Measurements from ENCODE around the gene TMEM119.
"Not testable (repeated sequence)": the region's sequence is repeated elsewhere in the genome, so short reads cannot be mapped to it uniquely, and the experiment has no call there.

TMEM119 gene

DNA sequence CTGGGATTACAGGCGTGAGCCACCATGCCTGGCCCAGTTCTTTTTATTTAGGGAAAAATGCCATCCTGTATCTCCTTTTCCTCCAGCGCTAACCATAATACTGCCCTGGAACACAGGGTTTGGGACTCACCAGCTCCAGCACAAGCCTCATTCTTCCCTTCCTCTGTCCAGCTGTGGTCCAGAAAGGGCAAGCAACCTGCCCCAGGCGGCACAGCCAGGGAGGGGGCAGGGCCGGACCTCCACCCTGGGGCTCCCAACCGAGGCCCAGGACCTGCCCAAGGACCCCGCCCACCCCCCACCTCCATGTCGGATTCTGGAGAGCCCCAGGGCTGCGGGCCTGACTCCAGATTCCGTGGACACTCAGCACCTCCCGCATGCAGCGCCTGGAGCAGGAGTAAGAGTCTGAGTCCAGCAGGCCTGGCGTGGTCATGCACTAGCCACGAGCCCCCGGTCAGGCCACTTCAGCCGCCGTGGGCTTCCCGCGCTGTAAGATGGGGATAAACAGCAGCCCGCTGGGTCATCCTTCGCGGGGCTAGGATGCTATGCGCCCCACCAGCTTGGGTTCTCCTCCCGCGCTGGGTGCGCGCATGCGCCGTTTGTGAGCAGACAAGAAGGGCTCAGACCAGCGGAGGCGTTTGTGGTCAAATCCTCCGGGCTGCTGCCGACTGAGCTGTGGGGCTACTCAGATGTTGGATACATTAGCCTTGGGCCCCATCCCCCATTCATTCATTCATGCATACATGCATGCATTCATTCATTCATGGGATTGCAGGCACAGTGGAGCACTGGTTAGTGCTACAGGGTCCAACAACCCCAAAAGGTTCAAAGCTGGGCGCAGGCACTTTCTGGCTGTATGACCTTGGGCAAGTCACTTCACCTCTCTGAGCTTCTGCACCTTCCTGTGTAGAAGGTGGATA, 16.3 kb downstream of the TMEM119 start:
- Histone ChIP-seq H3K36me3 (ENCODE audit: control insufficient read depth, insufficient read depth, low read length) (no peaks in the 10 kb centered on the region), H3K4me3 (ENCODE audit: insufficient read depth, low read depth, low read length) (no peak overlapping the region), H3K27ac (ENCODE audit: insufficient read depth, low read depth, low read length, poor library complexity, severe bottlenecking) (no peak overlapping the region), H3K9me3 (ENCODE audit: control insufficient read depth, low read length) (no peaks in the 10 kb centered on the region), H3K4me1 (ENCODE audit: control insufficient read depth, insufficient read depth, low read length) (peaks cover 9% of the 10 kb centered on the region), H3K27me3 (ENCODE audit: control insufficient read depth, insufficient read depth, low read length, poor library complexity, severe bottlenecking) (no peaks in the 10 kb centered on the region)
- 94% methylated on average over 33 of the region's 33 CpGs for WGBS, 2 experiments

DNA sequence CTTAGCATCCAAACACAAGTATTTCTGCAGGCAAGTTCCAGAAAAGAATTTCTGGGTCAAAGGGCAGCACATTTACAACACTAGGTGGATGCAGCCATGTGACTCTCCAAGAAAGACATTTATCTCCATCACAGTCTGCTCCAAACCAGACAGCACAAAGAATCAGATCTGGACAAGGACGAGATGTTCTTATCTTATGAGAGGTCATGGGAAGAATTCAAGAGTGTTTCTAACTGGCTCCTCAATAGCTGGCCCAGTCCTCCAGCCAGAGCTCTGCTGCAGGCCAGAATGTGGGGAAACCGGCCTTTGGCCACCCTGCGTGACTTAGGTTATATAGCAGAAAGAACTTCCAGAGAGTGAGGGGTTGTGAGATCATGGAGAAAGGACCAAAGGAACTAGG, 17.4 kb downstream of the TMEM119 start:
- Histone ChIP-seq H3K4me3 (ENCODE audit: insufficient read depth, low read depth, low read length) (no peak overlapping the region), H3K4me1 (ENCODE audit: control insufficient read depth, insufficient read depth, low read length) (peaks cover 9% of the 10 kb centered on the region)

DNA sequence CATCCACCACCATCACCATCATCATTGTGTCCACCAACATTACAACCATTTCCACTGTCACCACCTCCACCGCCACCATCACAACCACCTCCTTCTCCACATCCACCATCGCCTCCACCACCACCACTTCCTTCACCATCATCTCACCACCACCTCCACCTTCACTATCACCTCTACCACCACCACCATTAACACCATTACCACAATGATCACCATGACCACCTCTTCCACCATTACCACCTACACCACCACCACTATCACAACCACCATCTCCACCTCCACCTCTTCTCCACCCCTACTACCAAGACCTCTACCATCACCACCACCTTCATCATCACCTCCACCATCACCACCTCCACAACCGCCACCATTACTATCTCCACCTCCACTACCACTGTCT, 19.1 kb downstream of the TMEM119 start:
- Histone ChIP-seq H3K4me3 (ENCODE audit: insufficient read depth, low read depth, low read length) (no peak overlapping the region), H3K27ac (ENCODE audit: insufficient read depth, low read depth, low read length, poor library complexity, severe bottlenecking) (no peak overlapping the region), H3K27me3 (ENCODE audit: control insufficient read depth, insufficient read depth, low read length, poor library complexity, severe bottlenecking) (no peaks in the 10 kb centered on the region), H3K9me3 (ENCODE audit: control insufficient read depth, low read length) (no peaks in the 10 kb centered on the region), H3K4me1 (ENCODE audit: control insufficient read depth, insufficient read depth, low read length) (peaks cover 6% of the 10 kb centered on the region), H3K36me3 (ENCODE audit: control insufficient read depth, insufficient read depth, low read length) (no peaks in the 10 kb centered on the region)
- WGBS, 2 experiments: 91 to 95% methylated on average over 3 of the region's 3 CpGs

More for the DNA sequence above, 17.4 kb downstream of the TMEM119 start:
- no peaks in the 10 kb centered on the region for H3K9me3 ChIP-seq (ENCODE audit: control insufficient read depth, low read length)
- no peaks in the 10 kb centered on the region for H3K27me3 ChIP-seq (ENCODE audit: control insufficient read depth, insufficient read depth, low read length, poor library complexity, severe bottlenecking)
- no peaks in the 10 kb centered on the region for H3K36me3 ChIP-seq (ENCODE audit: control insufficient read depth, insufficient read depth, low read length)
- H3K27ac ChIP-seq (ENCODE audit: insufficient read depth, low read depth, low read length, poor library complexity, severe bottlenecking): no peak overlapping the region
- 60 to 64% methylated on average over 3 of the region's 3 CpGs for WGBS, 2 experiments

DNA sequence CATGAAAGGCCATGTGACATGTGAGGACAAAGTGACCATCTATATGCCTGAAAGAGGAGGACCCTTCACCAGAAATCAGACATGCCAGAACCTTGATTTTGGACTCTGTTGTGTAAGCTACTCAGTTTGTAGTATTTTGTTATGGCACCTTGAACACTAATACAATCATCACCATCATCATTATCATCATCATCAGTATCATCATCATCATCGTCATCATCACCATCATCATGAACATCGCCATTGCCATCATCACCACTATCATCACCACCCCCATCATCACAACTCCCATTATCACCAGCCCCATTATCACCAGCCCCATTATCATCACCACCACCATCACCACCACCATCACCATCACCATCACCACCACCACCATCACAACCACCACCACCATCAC, 19.6 kb downstream of the TMEM119 start:
- Histone ChIP-seq H3K9me3 (ENCODE audit: control insufficient read depth, low read length) (no peaks in the 10 kb centered on the region), H3K36me3 (ENCODE audit: control insufficient read depth, insufficient read depth, low read length) (no peaks in the 10 kb centered on the region), H3K27ac (ENCODE audit: insufficient read depth, low read depth, low read length, poor library complexity, severe bottlenecking) (no peak overlapping the region), H3K4me1 (ENCODE audit: control insufficient read depth, insufficient read depth, low read length) (peaks cover under 1% of the 10 kb centered on the region), H3K27me3 (ENCODE audit: control insufficient read depth, insufficient read depth, low read length, poor library complexity, severe bottlenecking) (no peaks in the 10 kb centered on the region), H3K4me3 (ENCODE audit: insufficient read depth, low read depth, low read length) (no peak overlapping the region)
- 52 to 59% methylated on average over 2 of the region's 2 CpGs for WGBS, 2 experiments

DNA sequence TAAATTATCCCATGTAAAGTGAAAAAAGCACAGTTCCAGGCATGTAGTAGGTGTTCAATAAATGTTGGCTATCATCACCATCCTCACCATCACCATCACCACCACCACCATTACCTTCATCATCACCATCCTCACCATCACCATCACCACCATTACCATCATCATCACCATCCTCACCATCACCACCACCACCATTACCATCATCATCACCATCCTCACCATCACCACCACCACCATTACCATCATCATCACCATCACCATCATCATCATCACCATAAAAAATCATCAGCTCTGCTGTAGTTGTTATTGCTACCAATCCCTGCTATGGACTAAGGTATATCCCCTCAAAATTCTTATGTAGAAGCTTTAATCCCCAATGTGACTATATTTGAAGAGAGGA, 20.4 kb downstream of the TMEM119 start:
- Histone ChIP-seq H3K27ac (ENCODE audit: insufficient read depth, low read depth, low read length, poor library complexity, severe bottlenecking) (no peak overlapping the region), H3K4me3 (ENCODE audit: insufficient read depth, low read depth, low read length) (no peak overlapping the region), H3K36me3 (ENCODE audit: control insufficient read depth, insufficient read depth, low read length) (no peaks in the 10 kb centered on the region), H3K27me3 (ENCODE audit: control insufficient read depth, insufficient read depth, low read length, poor library complexity, severe bottlenecking) (no peaks in the 10 kb centered on the region), H3K9me3 (ENCODE audit: control insufficient read depth, low read length) (no peaks in the 10 kb centered on the region), H3K4me1 (ENCODE audit: control insufficient read depth, insufficient read depth, low read length) (no peaks in the 10 kb centered on the region)

DNA sequence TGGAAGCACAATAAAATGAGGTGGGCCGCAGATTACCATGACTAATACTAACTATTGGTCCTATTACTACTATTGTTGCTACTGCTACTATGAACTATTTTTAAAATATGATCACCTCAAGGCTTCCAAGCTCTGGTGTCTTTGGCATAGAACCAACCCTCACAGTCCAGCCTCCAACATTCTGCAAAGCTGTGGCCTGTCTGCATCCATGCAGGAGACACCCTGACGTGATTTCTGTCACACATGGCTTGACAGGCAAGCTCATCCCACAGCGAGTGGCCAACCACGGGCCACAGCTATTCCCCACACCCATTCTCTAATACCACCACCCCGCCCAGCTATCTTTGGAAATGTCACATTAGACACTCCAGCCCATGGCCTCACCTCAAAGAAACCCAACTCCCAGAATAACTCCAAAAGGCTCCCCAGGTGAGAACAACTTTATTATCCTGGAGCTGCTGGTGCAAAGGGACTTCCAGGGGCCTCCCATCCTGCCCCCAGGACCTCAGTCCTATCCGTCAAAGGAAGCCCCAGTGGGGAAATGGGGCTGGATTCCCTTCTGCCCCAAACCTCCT, 21.1 kb downstream of the TMEM119 start:
- no peak overlapping the region for H3K4me3 ChIP-seq (ENCODE audit: insufficient read depth, low read depth, low read length)
- H3K36me3 ChIP-seq (ENCODE audit: control insufficient read depth, insufficient read depth, low read length): no peaks in the 10 kb centered on the region
- no peaks in the 10 kb centered on the region for H3K27me3 ChIP-seq (ENCODE audit: control insufficient read depth, insufficient read depth, low read length, poor library complexity, severe bottlenecking)
- no peaks in the 10 kb centered on the region for H3K4me1 ChIP-seq (ENCODE audit: control insufficient read depth, insufficient read depth, low read length)
- 85 to 93% methylated on average over 5 to 6 of the region's 6 CpGs for WGBS, 2 experiments
- no peak overlapping the region for H3K27ac ChIP-seq (ENCODE audit: insufficient read depth, low read depth, low read length, poor library complexity, severe bottlenecking)
- H3K9me3 ChIP-seq (ENCODE audit: control insufficient read depth, low read length): no peaks in the 10 kb centered on the region

DNA sequence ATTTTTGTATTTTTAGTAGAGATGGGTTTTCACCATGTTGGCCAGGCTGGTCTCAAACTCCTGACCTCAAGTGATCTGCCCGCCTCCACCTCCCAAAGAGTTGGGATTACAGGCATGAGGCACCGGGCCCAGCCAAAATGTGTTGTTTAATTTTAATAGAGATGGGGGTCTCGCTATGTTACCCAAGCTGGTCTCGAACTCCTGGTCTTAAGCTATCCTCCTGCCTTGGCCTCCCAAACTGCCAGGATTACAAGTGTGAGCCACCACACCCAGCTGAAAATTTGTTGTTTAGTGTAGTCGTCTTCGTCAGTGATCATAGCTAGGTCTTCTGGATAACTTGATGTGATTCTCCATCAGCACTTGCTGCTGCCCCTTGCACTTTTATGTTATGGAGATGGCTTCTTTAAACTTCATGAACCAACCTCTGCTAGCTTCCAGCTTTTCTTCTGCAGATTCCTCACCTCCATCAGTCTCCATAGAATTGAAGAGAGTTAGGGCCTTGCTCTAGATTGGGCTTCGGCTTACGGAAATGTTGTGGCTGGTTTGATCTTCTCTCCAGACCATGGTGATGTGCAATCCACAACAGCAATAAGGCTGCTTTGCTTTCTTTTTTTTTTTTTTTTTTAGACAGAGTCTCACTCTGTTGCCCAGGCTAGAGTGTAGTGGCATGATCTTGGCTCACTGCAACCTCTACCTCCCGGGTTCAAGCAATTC, 22.5 kb downstream of the TMEM119 start:
- Histone ChIP-seq H3K27ac (ENCODE audit: insufficient read depth, low read depth, low read length, poor library complexity, severe bottlenecking) (no peak overlapping the region), H3K27me3 (ENCODE audit: control insufficient read depth, insufficient read depth, low read length, poor library complexity, severe bottlenecking) (no peaks in the 10 kb centered on the region), H3K36me3 (ENCODE audit: control insufficient read depth, insufficient read depth, low read length) (no peaks in the 10 kb centered on the region), H3K9me3 (ENCODE audit: control insufficient read depth, low read length) (no peaks in the 10 kb centered on the region), H3K4me1 (ENCODE audit: control insufficient read depth, insufficient read depth, low read length) (no peaks in the 10 kb centered on the region), H3K4me3 (ENCODE audit: insufficient read depth, low read depth, low read length) (no peak overlapping the region)
- WGBS, 2 experiments: 92% methylated on average over 9 of the region's 9 CpGs

- not testable (repeated sequence) for H3K4me3 ChIP-seq (ENCODE audit: insufficient read depth, low read depth, low read length); H3K36me3 ChIP-seq (ENCODE audit: control insufficient read depth, insufficient read depth, low read length); H3K9me3 ChIP-seq (ENCODE audit: control insufficient read depth, low read length); H3K27me3 ChIP-seq (ENCODE audit: control insufficient read depth, insufficient read depth, low read length, poor library complexity, severe bottlenecking); H3K4me1 ChIP-seq (ENCODE audit: control insufficient read depth, insufficient read depth, low read length); H3K27ac ChIP-seq (ENCODE audit: insufficient read depth, low read depth, low read length, poor library complexity, severe bottlenecking)
- WGBS, 2 experiments: 91 to 92% methylated on average over 1 of the region's 1 CpG
Measured at GRCh38 chr12:108574276-108574675, 23.6 kb downstream of the TMEM119 start.

- 64 to 73% methylated on average over 2 of the region's 2 CpGs for WGBS, 2 experiments
- Histone ChIP-seq H3K27me3 (ENCODE audit: control insufficient read depth, insufficient read depth, low read length, poor library complexity, severe bottlenecking) (no peaks in the 10 kb centered on the region), H3K27ac (ENCODE audit: insufficient read depth, low read depth, low read length, poor library complexity, severe bottlenecking) (no peak overlapping the region), H3K9me3 (ENCODE audit: control insufficient read depth, low read length) (no peaks in the 10 kb centered on the region), H3K4me1 (ENCODE audit: control insufficient read depth, insufficient read depth, low read length) (no peaks in the 10 kb centered on the region), H3K36me3 (ENCODE audit: control insufficient read depth, insufficient read depth, low read length) (peaks cover 3% of the 10 kb centered on the region), H3K4me3 (ENCODE audit: insufficient read depth, low read depth, low read length) (no peak overlapping the region)
Measured at GRCh38 chr12:108573317-108573716, 24.6 kb downstream of the TMEM119 start.

DNA sequence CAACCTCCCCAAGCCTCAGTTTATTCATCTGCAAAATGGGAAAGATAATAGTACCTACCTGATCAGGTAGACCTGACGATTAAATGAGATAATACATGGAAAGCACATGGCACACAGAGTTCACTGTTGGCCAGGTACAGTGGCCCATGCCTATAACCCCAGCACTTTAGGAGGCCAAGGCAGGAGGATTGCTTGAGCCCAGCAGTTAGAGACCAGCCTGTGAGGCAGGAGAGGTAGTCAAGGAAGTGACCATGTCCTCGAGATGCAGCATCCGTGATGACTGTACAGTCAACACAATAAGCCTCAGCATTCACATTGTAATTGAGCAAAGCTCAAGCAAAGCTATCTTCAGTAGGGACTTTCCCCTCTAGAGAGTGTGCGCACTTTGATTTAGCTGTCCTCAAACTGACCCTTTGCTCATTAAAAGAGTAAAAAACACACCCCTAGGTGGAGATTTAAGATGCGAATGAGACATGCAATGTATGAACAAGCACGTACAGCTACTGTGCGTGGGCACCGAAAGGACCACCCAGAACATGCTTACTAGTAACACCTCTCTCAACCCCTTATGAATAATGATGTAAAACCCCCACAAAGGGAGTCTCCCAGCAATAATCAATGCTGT, 25.6 kb downstream of the TMEM119 start:
- Histone ChIP-seq H3K9me3 (ENCODE audit: control insufficient read depth, low read length) (no peaks in the 10 kb centered on the region), H3K4me1 (ENCODE audit: control insufficient read depth, insufficient read depth, low read length) (no peaks in the 10 kb centered on the region), H3K4me3 (ENCODE audit: insufficient read depth, low read depth, low read length) (no peak overlapping the region), H3K27ac (ENCODE audit: insufficient read depth, low read depth, low read length, poor library complexity, severe bottlenecking) (no peak overlapping the region), H3K27me3 (ENCODE audit: control insufficient read depth, insufficient read depth, low read length, poor library complexity, severe bottlenecking) (no peaks in the 10 kb centered on the region), H3K36me3 (ENCODE audit: control insufficient read depth, insufficient read depth, low read length) (peaks cover 11% of the 10 kb centered on the region)
- 87 to 91% methylated on average over 7 to 8 of the region's 8 CpGs for WGBS, 2 experiments
